Subcutaneous adipose tissue (tissue), 4 donors: ENCODE measurements around the gene MCEMP1. TPM values are rescaled to one million over a fixed set of nuclear protein-coding genes. Genes with fewer than 3 reads are reported as not detected.

Experiments
- total RNA-seq, 4 donors: library from RNA; depleted of rRNA; stranded (reverse); fragments of >200 nt; gene quantifications; one replicate each; pipeline ENCODE4 v1.1.0, GENCODE V29; 2016
- TF ChIP-seq, protein P1 (sequence below): fragments of 450-650 bp; IDR thresholded peaks from one replicate; pipeline ENCODE4 v1.5.1; 2016; ENCODE audit warnings: low read depth, mild to moderate bottlenecking, control low read depth, antibody characterized with exemption, moderate library complexity

Gene MCEMP1
- total RNA-seq, 4 donors from 2014 or later = 1.1 to 8.5 (median 1.3) TPM; not detected in 1

- TF ChIP-seq, protein P1, sequence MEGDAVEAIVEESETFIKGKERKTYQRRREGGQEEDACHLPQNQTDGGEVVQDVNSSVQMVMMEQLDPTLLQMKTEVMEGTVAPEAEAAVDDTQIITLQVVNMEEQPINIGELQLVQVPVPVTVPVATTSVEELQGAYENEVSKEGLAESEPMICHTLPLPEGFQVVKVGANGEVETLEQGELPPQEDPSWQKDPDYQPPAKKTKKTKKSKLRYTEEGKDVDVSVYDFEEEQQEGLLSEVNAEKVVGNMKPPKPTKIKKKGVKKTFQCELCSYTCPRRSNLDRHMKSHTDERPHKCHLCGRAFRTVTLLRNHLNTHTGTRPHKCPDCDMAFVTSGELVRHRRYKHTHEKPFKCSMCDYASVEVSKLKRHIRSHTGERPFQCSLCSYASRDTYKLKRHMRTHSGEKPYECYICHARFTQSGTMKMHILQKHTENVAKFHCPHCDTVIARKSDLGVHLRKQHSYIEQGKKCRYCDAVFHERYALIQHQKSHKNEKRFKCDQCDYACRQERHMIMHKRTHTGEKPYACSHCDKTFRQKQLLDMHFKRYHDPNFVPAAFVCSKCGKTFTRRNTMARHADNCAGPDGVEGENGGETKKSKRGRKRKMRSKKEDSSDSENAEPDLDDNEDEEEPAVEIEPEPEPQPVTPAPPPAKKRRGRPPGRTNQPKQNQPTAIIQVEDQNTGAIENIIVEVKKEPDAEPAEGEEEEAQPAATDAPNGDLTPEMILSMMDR = no peak
These were observed 8.0 kb upstream of the MCEMP1 start, which contains the start of gene RETN for GRCh38 chr19:7668842-7669241. Gene RETN, plus strand, starts transcription at chr19:7669049. Its CDS starts 278 bp downstream, at chr19:7669327.

DNA sequence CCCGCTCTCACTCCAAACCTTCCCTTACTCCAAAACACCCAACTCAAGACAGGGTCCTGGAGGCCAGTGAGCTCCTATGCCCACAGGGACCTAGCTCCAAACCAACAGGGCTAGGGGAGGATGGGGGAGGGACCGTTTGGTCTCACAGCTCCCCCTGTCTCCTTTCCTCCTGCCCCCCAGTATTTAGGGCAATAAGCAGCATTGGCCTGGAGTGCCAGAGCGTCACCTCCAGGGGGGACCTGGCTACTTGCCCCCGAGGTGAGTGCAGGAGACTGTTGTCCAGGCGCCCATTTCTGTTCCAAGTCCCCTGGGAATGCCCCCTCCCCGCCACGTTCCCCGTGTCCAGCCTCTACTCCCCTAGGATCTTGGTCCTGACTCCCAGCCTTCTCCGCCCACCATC is 7.2 kb upstream of the MCEMP1 start:
- TF ChIP-seq, protein P1 = no peak

DNA sequence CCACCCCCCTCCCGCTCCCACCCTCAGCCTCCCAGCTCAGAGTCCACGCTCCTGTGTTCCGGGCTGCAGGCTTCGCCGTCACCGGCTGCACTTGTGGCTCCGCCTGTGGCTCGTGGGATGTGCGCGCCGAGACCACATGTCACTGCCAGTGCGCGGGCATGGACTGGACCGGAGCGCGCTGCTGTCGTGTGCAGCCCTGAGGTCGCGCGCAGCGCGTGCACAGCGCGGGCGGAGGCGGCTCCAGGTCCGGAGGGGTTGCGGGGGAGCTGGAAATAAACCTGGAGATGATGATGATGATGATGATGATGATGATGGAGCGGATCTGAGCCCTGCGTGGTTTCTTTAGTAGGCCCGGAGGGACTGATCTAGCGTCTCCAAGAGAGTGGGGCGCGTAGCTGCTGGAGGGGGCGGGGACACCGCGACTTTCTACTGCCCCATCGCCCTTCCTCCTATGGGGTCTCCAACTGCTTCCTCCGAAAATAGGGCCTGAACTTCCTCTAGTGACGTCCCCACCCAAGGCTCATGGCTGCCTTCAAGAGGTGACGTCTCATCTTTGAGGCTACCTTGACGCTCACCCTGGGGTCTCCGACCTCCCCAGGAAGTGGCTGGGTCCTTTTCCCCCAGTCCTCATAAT is 6.6 kb upstream of the MCEMP1 start:
- TF ChIP-seq, protein P1 = no peak

- TF ChIP-seq, protein P1 = no peak
These were observed 6.1 kb upstream of the MCEMP1 start for GRCh38 chr19:7670790-7671189.

DNA sequence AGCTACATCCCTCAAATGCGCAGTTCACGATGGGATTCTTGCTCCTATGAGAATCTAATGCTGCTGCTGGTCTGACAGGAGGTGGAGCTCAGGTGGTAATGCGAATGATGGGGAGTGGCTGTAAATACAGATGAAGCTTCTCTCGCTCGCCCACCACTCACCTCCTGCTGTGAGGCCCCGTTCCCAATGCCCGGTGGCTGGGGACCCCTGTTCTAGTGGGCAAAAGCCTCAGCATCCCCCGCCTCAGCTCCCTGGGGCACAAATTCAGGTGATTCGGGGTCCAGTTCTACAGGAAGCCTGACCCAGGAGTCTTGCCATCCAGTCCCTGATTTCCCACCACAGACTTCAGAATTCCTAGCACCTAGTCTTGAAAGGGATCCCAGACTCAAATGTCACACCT is 4.4 kb upstream of the MCEMP1 start:
- TF ChIP-seq, protein P1 = no peak

GRCh38 chr19:7674010-7675005 is 2.6 kb upstream of the MCEMP1 start:
- TF ChIP-seq, protein P1 = no peak

- TF ChIP-seq, protein P1 = no peak
These were observed 514 bp upstream of the MCEMP1 start for GRCh38 chr19:7676376-7676775.
